Activated B cell treated with CpG ODN at 0.5 μM for 24 hours (primary cell): Measurements from ENCODE around the gene TMEM170B. TPM values are rescaled to one million over a fixed set of nuclear protein-coding genes. Genes with fewer than 3 reads are reported as not detected.

Experiments
- ATAC-seq: fragments of 200-7000 bp; cut with Tn5 transposase; one replicate; pipeline ENCODE4 v1.10.0; 2021; ENCODE audit warnings: low read depth, mild to moderate bottlenecking, moderate library complexity
- CTCF ChIA-PET: fragments of 350-600 bp; sonication (Branson Sonifier 250); formaldehyde crosslinking; loops from one replicate; lab custom pipeline; 2021; ENCODE audit warnings: antibody characterized with exemption; lab: Charles Lee
- POLR2A ChIA-PET: fragments of 350-600 bp; sonication (Branson Sonifier 250); formaldehyde crosslinking; loops from one replicate; lab custom pipeline; 2021; ENCODE audit warnings: antibody characterized with exemption; lab: Charles Lee
- DNase-seq: peaks from one replicate; pipeline ENCODE4 v3.0.0; 2022
- H3K27ac Mint-ChIP-seq: one replicate; pipeline ENCODE4 v1.8.0; 2020; ENCODE audit warnings: mixed read lengths
- H3K27me3 Mint-ChIP-seq: one replicate; pipeline ENCODE4 v1.8.0; 2021; ENCODE audit warnings: mixed read lengths
- H3K36me3 Mint-ChIP-seq: one replicate; pipeline ENCODE4 v1.8.0; 2021; ENCODE audit warnings: low read depth, mixed read lengths
- H3K4me1 Mint-ChIP-seq: one replicate; pipeline ENCODE4 v1.8.0; 2021; ENCODE audit warnings: mixed read lengths
- H3K4me3 Mint-ChIP-seq: one replicate; pipeline ENCODE4 v1.8.0; 2020; ENCODE audit warnings: mild to moderate bottlenecking, mixed read lengths
- H3K9me3 Mint-ChIP-seq: one replicate; pipeline ENCODE4 v1.8.0; 2020; ENCODE audit warnings: mixed read lengths
- intact Hi-C: fragments of 100-400 bp; cut with micrococcal nuclease; formaldehyde crosslinking; loops from one replicate; pipeline ENCODE4 v1.15.1; 2024
- total RNA-seq: library from RNA; stranded (reverse); gene quantifications from 2 replicates; pipeline ENCODE4 v1.2.3, GENCODE V29; 2022
- TF ChIP-seq, protein P1 (sequence below): fragments of 200-600 bp; IDR thresholded peaks from one replicate; pipeline ENCODE4 v1.8.0; 2022; ENCODE audit warnings: antibody characterized with exemption, mild to moderate bottlenecking

Gene TMEM170B, protein sequence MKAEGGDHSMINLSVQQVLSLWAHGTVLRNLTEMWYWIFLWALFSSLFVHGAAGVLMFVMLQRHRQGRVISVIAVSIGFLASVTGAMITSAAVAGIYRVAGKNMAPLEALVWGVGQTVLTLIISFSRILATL
- 2.6 and 2.8 TPM in 2 replicates for total RNA-seq

DNA sequence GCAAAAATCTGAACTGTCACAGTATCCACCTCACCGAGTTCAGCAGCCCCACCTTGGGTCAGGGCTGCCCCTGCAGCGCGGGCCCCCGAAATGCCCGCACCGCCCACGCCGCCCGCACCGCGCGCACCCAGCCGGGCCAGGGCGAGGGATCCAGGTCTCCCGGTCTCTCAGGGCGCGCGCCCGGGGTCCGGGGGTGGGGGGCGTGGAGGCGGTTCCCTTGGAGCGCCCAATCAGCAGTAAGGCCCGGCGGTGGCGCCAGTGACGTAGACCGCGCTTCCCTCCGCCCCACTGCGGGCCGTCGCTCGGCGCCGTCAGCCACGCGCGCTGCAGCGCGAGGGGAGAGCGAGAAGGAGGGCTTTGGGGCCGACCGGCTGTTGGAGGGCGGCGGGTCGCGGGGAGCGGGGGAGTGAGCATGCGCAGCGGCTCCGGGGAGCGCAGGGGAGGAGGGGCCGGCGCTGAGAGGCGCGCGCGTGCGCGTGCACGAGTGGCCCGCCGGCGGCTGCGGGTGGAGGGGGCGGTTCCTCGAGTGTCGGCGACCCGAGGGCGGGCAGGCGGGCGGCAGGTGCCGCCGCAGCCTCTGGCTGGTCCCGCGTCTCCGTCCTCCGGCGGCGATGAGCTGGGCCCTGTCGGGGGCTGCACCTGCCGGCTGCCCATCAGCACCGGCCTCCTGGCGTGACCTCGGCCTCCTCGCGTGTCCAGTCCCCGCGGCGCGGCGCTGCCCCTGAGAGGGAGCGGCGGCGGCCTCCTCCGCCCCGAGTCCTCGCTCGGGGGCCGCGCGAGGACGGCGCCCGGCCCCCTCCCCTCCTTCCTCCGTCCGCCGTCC, at the start of gene TMEM170B:
TSS of gene TMEM170B (plus strand) at position 521 of the 823 bp plus-strand sequence. CDS start 529 bp downstream, outside the sequence.
- CTCF ChIA-PET: interaction anchor here (1.5 to 1.7 kb wide), 2 partner anchors 38 to 41 kb away, joined by 6 to 8 read pairs; no protein-coding TSS in a partner anchor
- TF ChIP-seq, protein P1, sequence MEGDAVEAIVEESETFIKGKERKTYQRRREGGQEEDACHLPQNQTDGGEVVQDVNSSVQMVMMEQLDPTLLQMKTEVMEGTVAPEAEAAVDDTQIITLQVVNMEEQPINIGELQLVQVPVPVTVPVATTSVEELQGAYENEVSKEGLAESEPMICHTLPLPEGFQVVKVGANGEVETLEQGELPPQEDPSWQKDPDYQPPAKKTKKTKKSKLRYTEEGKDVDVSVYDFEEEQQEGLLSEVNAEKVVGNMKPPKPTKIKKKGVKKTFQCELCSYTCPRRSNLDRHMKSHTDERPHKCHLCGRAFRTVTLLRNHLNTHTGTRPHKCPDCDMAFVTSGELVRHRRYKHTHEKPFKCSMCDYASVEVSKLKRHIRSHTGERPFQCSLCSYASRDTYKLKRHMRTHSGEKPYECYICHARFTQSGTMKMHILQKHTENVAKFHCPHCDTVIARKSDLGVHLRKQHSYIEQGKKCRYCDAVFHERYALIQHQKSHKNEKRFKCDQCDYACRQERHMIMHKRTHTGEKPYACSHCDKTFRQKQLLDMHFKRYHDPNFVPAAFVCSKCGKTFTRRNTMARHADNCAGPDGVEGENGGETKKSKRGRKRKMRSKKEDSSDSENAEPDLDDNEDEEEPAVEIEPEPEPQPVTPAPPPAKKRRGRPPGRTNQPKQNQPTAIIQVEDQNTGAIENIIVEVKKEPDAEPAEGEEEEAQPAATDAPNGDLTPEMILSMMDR: no peak

DNA sequence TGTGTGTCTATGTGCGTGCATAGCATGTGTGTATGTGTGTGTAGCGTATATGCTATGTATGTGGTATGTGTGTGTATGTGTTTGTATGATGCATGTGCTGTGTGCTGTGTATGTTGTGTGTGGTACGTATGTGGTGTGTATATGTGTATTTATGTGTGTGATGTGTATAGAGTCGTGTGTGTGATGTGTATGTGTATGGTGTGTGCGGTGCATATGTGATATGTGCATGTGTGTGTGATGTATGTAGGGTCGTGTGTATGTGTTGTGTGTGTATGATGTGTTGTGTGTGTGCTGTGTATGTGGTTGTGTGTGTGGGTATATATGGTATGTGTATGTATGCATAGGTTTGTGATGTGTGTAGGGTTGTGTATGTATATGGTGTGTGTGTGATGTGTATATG, 46.6 kb upstream of the TMEM170B start:
- intact Hi-C loops: no loop called here
- TF ChIP-seq, protein P1: no peak
- Mint-ChIP-seq H3K36me3 (no peaks in the 10 kb centered on the region), H3K27me3 (no peaks in the 10 kb centered on the region), H3K27ac (no peak overlapping the region), H3K4me3 (no peak overlapping the region), H3K9me3 (no peaks in the 10 kb centered on the region), H3K4me1 (no peaks in the 10 kb centered on the region)
- ChIA-PET POLR2A (no interaction called here), CTCF (no interaction called here)
- no peak for ATAC-seq
- DNase-seq: no peak

More for the DNA sequence above, at the start of gene TMEM170B:
- Mint-ChIP-seq H3K36me3 (no peaks in the 10 kb centered on the region), H3K4me1 (peaks cover 11% of the 10 kb centered on the region), H3K27ac (peak within 1 kb of the TSS; percentile 74), H3K27me3 (no peaks in the 10 kb centered on the region), H3K9me3 (no peaks in the 10 kb centered on the region), H3K4me3 (peak within 1 kb of the TSS; percentile 84)
- ATAC-seq (peak; percentile 94), DNase-seq (peak; percentile 99)
- intact Hi-C loops: loop anchor here (1.0 to 10.0 kb wide), 9 partner anchors 18 to 1003 kb away; partner anchors contain the start of genes NEDD9, SMIM13 and TMEM14B
- POLR2A ChIA-PET: interaction anchor here (0.5 to 0.9 kb wide), 2 partner anchors 22 to 1791 kb away, joined by 3 to 4 read pairs; partner anchors contain the start of gene TBC1D7

DNA sequence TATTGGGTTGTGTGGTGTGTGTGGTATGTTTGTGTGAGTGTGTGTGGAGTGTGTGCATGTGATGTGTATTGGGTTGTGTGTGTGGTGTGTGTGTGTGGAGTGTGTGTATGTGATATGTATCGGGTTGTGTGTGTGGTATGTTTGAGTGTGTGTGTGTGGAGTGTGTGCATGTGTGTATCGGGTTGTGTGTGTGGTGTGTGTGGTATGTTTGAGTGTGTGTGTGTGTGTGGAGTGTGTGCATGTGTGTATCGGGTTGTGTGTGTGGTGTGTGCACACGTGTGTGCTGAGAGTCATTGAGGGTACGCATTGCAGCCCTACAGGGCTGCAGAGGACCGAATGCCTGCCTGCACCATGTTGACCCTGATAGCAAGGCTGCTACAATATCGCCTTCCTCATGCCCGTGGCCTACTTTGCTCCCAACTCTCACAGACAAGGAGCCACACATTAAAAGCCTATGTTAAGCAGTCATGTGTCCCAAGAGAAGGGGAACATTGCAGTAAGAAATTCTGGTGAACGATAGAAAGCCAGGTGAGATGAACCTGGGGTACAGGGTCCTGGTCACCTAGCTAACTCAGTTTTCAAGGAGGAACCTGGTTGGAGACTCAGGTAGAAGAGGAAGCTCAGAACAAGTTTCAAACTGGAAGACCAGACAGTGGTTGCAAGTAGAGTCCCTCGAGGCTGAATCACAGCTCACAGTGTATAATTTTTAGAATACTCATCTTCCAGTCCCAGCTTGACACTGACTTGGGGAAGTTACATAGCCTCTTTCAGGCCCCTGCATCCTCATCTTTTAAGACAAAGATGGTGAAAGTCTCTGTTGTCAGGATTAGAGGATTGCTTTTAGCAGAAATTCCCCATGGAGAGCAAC, 45.7 kb upstream of the TMEM170B start:
- ChIA-PET POLR2A (interaction anchor here (0.8 to 5.6 kb wide), 5 partner anchors 32 to 259 kb away, joined by 3 to 40 read pairs (median 7); partner anchors contain the start of gene NEDD9), CTCF (interaction anchor here (0.9 to 1.1 kb wide), 5 partner anchors 119 to 347 kb away, joined by 3 to 10 read pairs (median 4); no protein-coding TSS in a partner anchor)
- H3K27me3 Mint-ChIP-seq: no peaks in the 10 kb centered on the region
- intact Hi-C loops: loop anchor here (1.0 to 2.0 kb wide), 4 partner anchors 31 to 217 kb away; no protein-coding TSS in a partner anchor
- H3K27ac Mint-ChIP-seq: no peak overlapping the region
- no peaks in the 10 kb centered on the region for H3K9me3 Mint-ChIP-seq
- H3K4me1 Mint-ChIP-seq: peaks cover 3% of the 10 kb centered on the region
- DNase-seq (no peak), ATAC-seq (peak; percentile 77)
- H3K4me3 Mint-ChIP-seq: no peak overlapping the region
- TF ChIP-seq, protein P1: no peak
- H3K36me3 Mint-ChIP-seq: no peaks in the 10 kb centered on the region

DNA sequence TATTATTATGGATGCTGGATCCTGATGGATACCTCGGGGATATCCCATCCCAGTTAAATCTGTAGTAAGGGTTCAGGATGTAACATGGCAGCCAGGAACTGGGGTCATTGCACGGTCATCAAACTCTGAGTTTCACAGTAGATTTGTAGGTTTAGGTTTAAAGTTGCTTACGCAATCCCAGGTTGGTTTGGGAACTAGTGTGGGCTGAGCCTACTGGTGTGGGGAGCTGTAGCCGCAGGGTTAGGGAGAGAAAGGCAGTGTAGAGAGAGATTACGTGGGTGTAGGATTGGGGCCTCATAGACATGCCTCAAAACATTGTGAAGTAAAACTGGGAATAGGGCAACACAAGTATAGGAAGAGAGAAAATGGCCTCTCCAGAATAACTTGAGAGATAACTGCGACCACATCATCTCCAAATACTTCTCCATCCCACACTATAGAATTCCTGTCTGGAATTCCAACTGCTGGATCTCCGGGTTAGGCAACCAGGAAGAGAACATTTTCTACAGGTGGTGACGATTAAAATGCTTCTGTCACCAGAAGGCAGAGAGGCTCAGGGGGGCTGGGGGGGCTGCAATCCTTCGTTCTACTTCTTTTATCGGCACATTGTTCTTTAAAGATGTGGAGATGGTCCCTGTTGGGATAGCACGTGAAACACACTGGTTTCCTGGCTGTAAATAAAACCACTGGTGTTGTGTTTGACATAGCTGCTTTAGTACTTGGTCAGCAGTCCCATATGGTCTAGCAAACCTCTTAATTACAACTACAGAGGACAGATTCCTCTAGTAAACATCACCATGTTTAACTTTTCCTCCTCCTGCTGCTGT, 44.9 kb upstream of the TMEM170B start:
- TF ChIP-seq, protein P1: no peak
- POLR2A ChIA-PET: interaction anchor here (0.7 to 5.6 kb wide), 10 partner anchors 33 to 280 kb away, joined by 3 to 40 read pairs (median 4); partner anchors contain the start of gene NEDD9
- CTCF ChIA-PET: interaction anchor here (0.9 to 6.4 kb wide), 7 partner anchors 120 to 348 kb away, joined by 3 to 157 read pairs (median 5); no protein-coding TSS in a partner anchor
- DNase-seq (no peak), ATAC-seq (no peak)
- Mint-ChIP-seq H3K4me3 (no peak overlapping the region), H3K9me3 (no peaks in the 10 kb centered on the region), H3K4me1 (peaks cover 5% of the 10 kb centered on the region), H3K27ac (no peak overlapping the region), H3K27me3 (no peaks in the 10 kb centered on the region), H3K36me3 (no peaks in the 10 kb centered on the region)
- intact Hi-C loops: loop anchor here (1.0 to 2.0 kb wide), 4 partner anchors 31 to 218 kb away; no protein-coding TSS in a partner anchor
